IMR-90 (cell line): Measurements from ENCODE around the gene PTPN23. TPM values are rescaled to one million over a fixed set of nuclear protein-coding genes. Genes with fewer than 3 reads are reported as not detected.

Experiments used
- ATAC-seq: fragments of 200-7000 bp; cut with Tn5 transposase; 2 replicates; pipeline ENCODE4 v1.9.1; 2020; ENCODE audit warnings: low read depth, mild to moderate bottlenecking, moderate library complexity
- BruUV-seq: library from RNA; stranded (reverse); fragments of 400-500 nt; replicated peaks from 2 replicates; lab custom pipeline; 2021; lab: Mats Ljungman, UMichigan
- CTCF ChIA-PET: fragments of 300-600 bp; formaldehyde crosslinking; extraction: SDS; loops from one replicate; lab custom pipeline; 2021; ENCODE audit warnings: antibody characterized with exemption; lab: Yijun Ruan, JAX
- POLR2A ChIA-PET: fragments of 300-600 bp; sonication (Branson Sonifier 250); formaldehyde crosslinking; loops from one replicate; lab custom pipeline; 2022; ENCODE audit warnings: antibody characterized with exemption; ENCODE audit not compliant: unreplicated experiment; lab: Charles Lee
- DNase-seq: peaks from one replicate; pipeline ENCODE4 v3.0.0; 2013
- H2AFZ ChIP-seq: replicated peaks from 2 replicates; pipeline ENCODE3; 2013; ENCODE audit warnings: low read length, mild to moderate bottlenecking; ENCODE audit not compliant: poor library complexity
- H2AK5ac ChIP-seq: 2 replicates; pipeline ENCODE4 v1.6.1; 2013; ENCODE audit warnings: low read depth, low read length, inconsistent platforms
- H2AK9ac ChIP-seq: replicated peaks from 2 replicates; pipeline ENCODE3; 2013; ENCODE audit warnings: mild to moderate bottlenecking, low read depth, low read length, moderate library complexity; ENCODE audit not compliant: poor library complexity
- H2BK120ac ChIP-seq: 2 replicates; pipeline ENCODE4 v1.6.1; 2013; ENCODE audit warnings: low read depth, low read length, inconsistent platforms
- H2BK15ac ChIP-seq: 3 replicates; pipeline ENCODE4 v1.6.1; 2013; ENCODE audit warnings: low read depth, low read length, inconsistent platforms
- H2BK20ac ChIP-seq: 2 replicates; pipeline ENCODE4 v1.6.1; 2013; ENCODE audit warnings: low read depth, mild to moderate bottlenecking, inconsistent platforms, low read length, moderate library complexity
- H2BK5ac ChIP-seq: 2 replicates; pipeline ENCODE4 v1.6.1; 2013; ENCODE audit warnings: mild to moderate bottlenecking, low read depth, low read length, inconsistent platforms; ENCODE audit not compliant: poor library complexity, severe bottlenecking
- H3K14ac ChIP-seq: replicated peaks from 2 replicates; pipeline ENCODE4 v1.6.1; 2013; ENCODE audit warnings: low read depth, low read length, inconsistent platforms
- H3K18ac ChIP-seq: 2 replicates; pipeline ENCODE4 v1.6.1; 2013; ENCODE audit warnings: low read depth, low read length, control low read depth
- H3K23ac ChIP-seq: 2 replicates; pipeline ENCODE4 v1.6.1; 2013; ENCODE audit warnings: low read depth, low read length, inconsistent platforms
- H3K27ac ChIP-seq: 2 replicates; pipeline ENCODE4 v1.5.1; 2013; ENCODE audit warnings: mild to moderate bottlenecking, control low read depth, low read length; ENCODE audit not compliant: insufficient read depth
- H3K27me3 ChIP-seq: 2 replicates; pipeline ENCODE4 v1.6.1; 2013; ENCODE audit warnings: low read length; ENCODE audit not compliant: control insufficient read depth, insufficient read depth
- H3K36me3 ChIP-seq: 2 replicates; pipeline ENCODE4 v1.6.1; 2013; ENCODE audit warnings: low read length, mixed read lengths; ENCODE audit not compliant: control insufficient read depth, insufficient read depth
- H3K4ac ChIP-seq: 2 replicates; pipeline ENCODE4 v1.6.1; 2013; ENCODE audit warnings: low read depth, low read length, inconsistent platforms
- H3K4me1 ChIP-seq: 2 replicates; pipeline ENCODE4 v1.6.1; 2013; ENCODE audit warnings: low read length, mixed read lengths; ENCODE audit not compliant: control insufficient read depth, insufficient read depth
- H3K4me2 ChIP-seq: 2 replicates; pipeline ENCODE4 v1.6.1; 2013; ENCODE audit warnings: low read depth, mild to moderate bottlenecking, control low read depth, low read length, moderate library complexity
- H3K4me3 ChIP-seq: 2 replicates; pipeline ENCODE4 v1.5.1; 2013; ENCODE audit warnings: low read depth, mild to moderate bottlenecking, control low read depth, low read length, moderate library complexity; ENCODE audit not compliant: insufficient read depth
- H3K56ac ChIP-seq: 2 replicates; pipeline ENCODE4 v1.6.1; 2013; ENCODE audit warnings: low read length, inconsistent platforms; ENCODE audit not compliant: insufficient read depth; ENCODE audit errors: extremely low read depth
- H3K79me1 ChIP-seq, 2 experiments: 2 replicates each; pipeline ENCODE4 v1.6.1; 2013; ENCODE audit warnings: low read length in 2 of 2, inconsistent platforms in 1 of 2, low read depth in 1 of 2
- H3K9ac ChIP-seq: 2 replicates; pipeline ENCODE4 v1.6.1; 2013; ENCODE audit warnings: low read depth, low read length, control low read depth
- H3K9me1 ChIP-seq: 2 replicates; pipeline ENCODE4 v1.6.1; 2013; ENCODE audit warnings: low read length, inconsistent platforms; ENCODE audit not compliant: insufficient read depth
- H3K9me3 ChIP-seq: 2 replicates; pipeline ENCODE4 v1.6.1; 2013; ENCODE audit warnings: low read length; ENCODE audit not compliant: control insufficient read depth, insufficient read depth
- H4K20me1 ChIP-seq: 2 replicates; pipeline ENCODE4 v1.6.1; 2013; ENCODE audit warnings: low read length, inconsistent platforms; ENCODE audit not compliant: insufficient read depth
- H4K5ac ChIP-seq: 2 replicates; pipeline ENCODE4 v1.6.1; 2013; ENCODE audit warnings: mild to moderate bottlenecking, low read depth, low read length, control low read depth
- H4K8ac ChIP-seq, 2 experiments: 2 replicates each; pipeline ENCODE4 v1.6.1; 2013; ENCODE audit warnings: low read depth in 2 of 2, low read length in 2 of 2, control low read depth in 1 of 2, inconsistent platforms in 1 of 2
- H4K91ac ChIP-seq: 2 replicates; pipeline ENCODE4 v1.6.1; 2013; ENCODE audit warnings: low read depth, low read length, inconsistent platforms; ENCODE audit not compliant: insufficient read depth
- BHLHE40 ChIP-seq: fragments of 150-350 bp; IDR thresholded peaks from 2 replicates; pipeline ENCODE4 v1.6.1; 2016; ENCODE audit warnings: mild to moderate bottlenecking, low read depth, low read length
- CEBPB ChIP-seq: IDR thresholded peaks from 2 replicates; pipeline ENCODE4 v1.6.1; 2012; ENCODE audit warnings: low read depth, low read length, improper control_type of control experiment
- CTCF ChIP-seq: conservative IDR thresholded peaks from 2 replicates; pipeline ENCODE4 v1.5.1; 2012; ENCODE audit warnings: mild to moderate bottlenecking, low read depth, low read length, improper control_type of control experiment
- ELK1 ChIP-seq: fragments of 150-350 bp; IDR thresholded peaks from 2 replicates; pipeline ENCODE4 v1.6.1; 2016; ENCODE audit warnings: low read depth, mild to moderate bottlenecking, low read length, moderate library complexity, borderline replicate concordance
- FOS ChIP-seq: fragments of 150-350 bp; IDR thresholded peaks from 2 replicates; pipeline ENCODE4 v1.6.1; 2016; ENCODE audit warnings: low read depth, low read length
- MAFK ChIP-seq: IDR thresholded peaks from 2 replicates; pipeline ENCODE4 v1.6.1; 2012; ENCODE audit warnings: low read depth, low read length, improper control_type of control experiment
- MAZ ChIP-seq: IDR thresholded peaks from 2 replicates; pipeline ENCODE4 v1.6.1; 2012; ENCODE audit warnings: low read depth, mild to moderate bottlenecking, low read length, improper control_type of control experiment, moderate library complexity, borderline replicate concordance
- MXI1 ChIP-seq: IDR thresholded peaks from 2 replicates; pipeline ENCODE4 v1.6.1; 2012; ENCODE audit warnings: low read depth, mild to moderate bottlenecking, low read length, moderate library complexity, borderline replicate concordance
- NFE2L2 ChIP-seq: fragments of 150-350 bp; IDR thresholded peaks from 2 replicates; pipeline ENCODE4 v1.6.1; 2016; ENCODE audit warnings: low read depth, mild to moderate bottlenecking, low read length
- POLR2A ChIP-seq: IDR thresholded peaks from 2 replicates; pipeline ENCODE4 v1.6.1; 2012; ENCODE audit warnings: mild to moderate bottlenecking, low read depth, low read length
- RAD21 ChIP-seq: IDR thresholded peaks from 2 replicates; pipeline ENCODE4 v1.6.1; 2012; ENCODE audit warnings: low read length, improper control_type of control experiment
- RCOR1 ChIP-seq: IDR thresholded peaks from 2 replicates; pipeline ENCODE4 v1.6.1; 2012; ENCODE audit warnings: mild to moderate bottlenecking, low read length, improper control_type of control experiment; ENCODE audit not compliant: insufficient replicate concordance
- RFX5 ChIP-seq: IDR thresholded peaks from 2 replicates; pipeline ENCODE4 v1.8.0; 2012; ENCODE audit warnings: low read depth, mild to moderate bottlenecking, low read length, moderate library complexity
- SMC3 ChIP-seq: fragments of 150-350 bp; IDR thresholded peaks from 2 replicates; pipeline ENCODE4 v1.6.1; 2016; ENCODE audit warnings: low read depth, mild to moderate bottlenecking, antibody characterized with exemption, low read length, moderate library complexity
- WGBS, 2 experiments: methylation state at CpG; one replicate each; pipeline versions ENCODE4 v1.1.5 to v1.1.7; 2013; ENCODE audit warnings: missing lambda C conversion rate in 2 of 2; ENCODE audit not compliant: insufficient read length in 1 of 2; ENCODE audit errors: extremely low coverage in 2 of 2; 5-methylcytosine and 5-hydroxymethylcytosine counted together
- dilution Hi-C: fragments of 300-500 bp; cut with HindIII; formaldehyde crosslinking; loops from one replicate; pipeline ENCODE4 v1.14.3; 2018; ENCODE audit warnings: low sequenced_read_pairs; ENCODE audit not compliant: unreplicated experiment
- in situ Hi-C: fragments of 300-500 bp; cut with MboI; formaldehyde crosslinking; loops from 3 replicates; pipeline ENCODE4 v1.14.3; 2019; ENCODE audit warnings: low sequenced_read_pairs, inconsistent platforms, mixed read lengths
- intact Hi-C: fragments of 100-400 bp; cut with micrococcal nuclease; formaldehyde crosslinking; loops from 2 replicates; pipeline ENCODE4 v1.10.0; 2022
- polyA plus RNA-seq, 3 experiments: library from polyadenylated mRNA; depleted of rRNA; stranded (reverse); fragments of >200 nt; gene quantifications; 2 replicates each; pipeline ENCODE4 v1.2.3, GENCODE V29; 2012; ENCODE audit warnings: low replicate concordance in 1 of 3
- total RNA-seq: library from RNA; depleted of rRNA; stranded (reverse); fragments of >200 nt; gene quantifications from 2 replicates; pipeline ENCODE4 v1.2.3, GENCODE V29; 2012

The PTPN23 gene
- total and polyA plus RNA-seq, 2 of the 4 experiments (the other 2 are of a cell fraction): 4.5 to 15.1 TPM

GRCh38 chr3:47407896-47408838 is 27.3 kb downstream of the PTPN23 start:
- WGBS, 2 experiments: 86% methylated on average over 1 of the region's 18 CpGs; no CpG with 5 or more reads in 1 of the 2 experiments
- dilution Hi-C loops (no loop called here), in situ Hi-C loops (no loop called here), intact Hi-C loops (no loop called here)
- Histone ChIP-seq H2BK15ac (no peak overlapping the region), H2BK20ac (no peak overlapping the region), H3K9me1 (peaks cover 21% of the 10 kb centered on the region), H3K23ac (no peak overlapping the region), H3K4me3 (no peak overlapping the region), H4K91ac (no peak overlapping the region), H3K36me3 (peaks cover 62% of the 10 kb centered on the region), H4K20me1 (peaks cover 49% of the 10 kb centered on the region), H3K9ac (no peak overlapping the region), H4K8ac (no peak overlapping the region), H3K4ac (no peak overlapping the region), H3K4me2 (no peak overlapping the region), H2AK9ac (peak overlapping the region; percentile 26), H3K18ac (no peak overlapping the region), H3K79me1 (peaks cover 13 to 36% of the 10 kb centered on the region in 2 experiments), H3K4me1 (peaks cover 11% of the 10 kb centered on the region; the same call in 1 of the 2 replicates), H3K14ac (no peak overlapping the region), H3K27ac (no peak overlapping the region), H4K5ac (no peak overlapping the region), H2BK5ac (no peak overlapping the region), H3K56ac (no peak overlapping the region), H2AK5ac (no peak overlapping the region), H2AFZ (peak overlapping the region; percentile 50), H2BK120ac (no peak overlapping the region), H3K9me3 (no peaks in the 10 kb centered on the region), H3K27me3 (no peaks in the 10 kb centered on the region)
- POLR2A ChIA-PET: no interaction called here
- BruUV-seq: no TSS peak
- ATAC-seq (no peak), DNase-seq (no peak)
- CTCF ChIA-PET: no interaction called here
- TF ChIP-seq MXI1: no peak
- TF ChIP-seq MAFK: no peak
- TF ChIP-seq SMC3: no peak
- no peak for TF ChIP-seq POLR2A
- TF ChIP-seq ELK1: no peak
- TF ChIP-seq CEBPB: no peak
- TF ChIP-seq RAD21: no peak
- no peak for TF ChIP-seq CTCF
- TF ChIP-seq RFX5: no peak
- TF ChIP-seq RCOR1: no peak
- TF ChIP-seq FOS: no peak
- no peak for TF ChIP-seq BHLHE40
- no peak for TF ChIP-seq NFE2L2
- TF ChIP-seq MAZ: no peak
